ENCODE results near the gene CHKA. TPM values are rescaled to one million over a fixed set of nuclear protein-coding genes. Genes with fewer than 3 reads are reported as not detected.
A peak's percentile ranks its signal among the peaks of the same experiment; 100 is the strongest.

Gene CHKA
- total and polyA plus RNA-seq, 9 of the 15 experiments (the other 6 are each of a cell fraction or from before 2014, with no cell fraction given) = 3.6 to 37.0 (median 30.2) TPM

DNA sequence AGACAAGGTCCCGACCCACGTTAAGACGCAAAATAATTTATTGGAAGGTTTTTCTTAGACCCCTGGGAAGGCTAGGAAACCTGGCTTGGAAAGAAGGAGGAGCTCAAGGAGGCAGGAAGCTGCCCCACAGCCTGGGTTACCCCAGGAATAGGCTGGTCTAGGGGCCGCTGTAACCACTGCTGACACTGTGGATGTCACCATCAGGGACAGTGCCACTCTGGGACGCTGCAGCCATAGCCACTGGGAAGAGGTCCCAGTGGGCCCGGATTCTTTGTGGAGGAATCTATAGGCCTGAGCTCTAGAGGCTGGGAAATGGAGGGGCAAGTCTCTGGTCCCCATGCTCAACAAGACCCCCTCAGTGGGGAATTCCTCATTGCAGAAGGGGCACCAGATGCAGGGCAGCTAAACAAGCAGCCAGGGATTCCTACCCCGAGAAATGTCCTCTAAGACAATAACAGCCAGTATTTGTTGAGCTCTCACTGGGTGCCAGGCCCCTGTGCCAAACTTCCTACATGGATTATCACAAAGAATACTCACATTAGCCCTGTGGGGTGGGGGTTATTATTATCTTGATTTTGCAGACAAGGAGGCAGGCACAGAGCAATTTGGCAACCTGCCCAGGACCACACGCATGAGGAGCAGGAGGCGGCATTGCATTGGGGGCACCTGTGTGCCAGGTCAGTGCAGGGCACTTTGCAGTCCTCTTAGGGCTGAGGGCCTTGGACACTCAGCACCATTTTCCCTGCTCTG is 19.5 kb upstream of the CHKA start:
- CTCF ChIA-PET (ENCODE audit: low intra/inter-chr PET ratio) = no interaction called here
- DNase-seq (ENCODE audit: extremely low read depth in 1 of 4, low spot score in 3 of 4) (no peak), FAIRE-seq (no peak), ATAC-seq (no peak)
- WGBS (ENCODE audit: insufficient coverage, low coverage, missing lambda C conversion rate) = 48% methylated on average over 9 of the region's 9 CpGs
- Histone ChIP-seq H3K36me3 (ENCODE audit: control insufficient read depth, insufficient read depth, low read length) (no peaks in the 10 kb centered on the region), H3K27me3 (ENCODE audit: control insufficient read depth in 2 of 2, insufficient read depth in 2 of 2, low read length in 2 of 2) (no peaks in the 10 kb centered on the region), H3K9me3 (replicated peaks; ENCODE audit: control insufficient read depth, insufficient read depth, low read depth, low read length) (no peaks in the 10 kb centered on the region), H3K79me2 (ENCODE audit: control insufficient read depth, insufficient read depth, low read length) (no peaks in the 10 kb centered on the region), H2AFZ (ENCODE audit: low read depth, low read length) (no peak overlapping the region), H3K4me1 (replicated peaks in 1 of 2; ENCODE audit: control insufficient read depth in 2 of 2, insufficient read depth in 2 of 2, low read length in 2 of 2) (peaks cover 7 to 27% of the 10 kb centered on the region in 2 experiments; a peak in 4 of 5 replicates), H4K20me1 (replicated peaks; ENCODE audit: control insufficient read depth, insufficient read depth, low read length) (no peaks in the 10 kb centered on the region), H3K4me2 (ENCODE audit: insufficient read depth, low read length) (no peak overlapping the region), H3K9ac (ENCODE audit: insufficient read depth in 1 of 2, low read depth in 2 of 2, low read length in 2 of 2) (no peak overlapping the region), H3K9me1 (ENCODE audit: control insufficient read depth, insufficient read depth, low read length) (no peaks in the 10 kb centered on the region), H3K4me3 (no peak overlapping the region), H3K27ac (ENCODE audit: extremely low read depth, low read depth, low read length) (no peak overlapping the region)
- intact Hi-C loops (cut with micrococcal nuclease) = no loop called here
- in situ Hi-C loops (cut with MboI) = no loop called here
- POLR2A ChIA-PET = no interaction called here
- BruUV-seq (replicated peaks) = no TSS peak
- TF ChIP-seq NFIC (IDR thresholded peaks at IDR 0.05) (peak; percentile 78), ZNF589 (CRISPR knock-in tag; IDR thresholded peaks at IDR 0.05; ENCODE audit: low read depth) (no peak)

DNA sequence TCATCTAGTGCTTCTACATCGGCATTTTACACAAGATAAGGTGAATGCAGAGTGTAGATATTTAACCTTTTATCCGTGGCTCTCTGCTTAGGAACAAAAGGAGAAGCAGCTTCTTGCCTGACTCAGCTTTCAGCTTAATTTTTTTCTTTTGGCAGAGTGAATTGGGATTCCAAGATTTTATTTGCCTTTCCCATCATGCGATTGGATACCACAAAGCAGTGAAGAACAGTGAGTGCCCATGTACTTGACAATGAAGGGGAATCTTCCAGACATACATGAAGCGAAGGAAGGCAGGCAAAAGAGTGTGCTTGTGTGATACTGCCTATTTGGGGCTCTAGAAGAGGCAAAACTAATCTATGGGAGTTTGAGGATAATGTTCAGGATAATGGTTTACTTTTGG is 17.0 kb upstream of the CHKA start:
- DNase-seq (ENCODE audit: extremely low read depth in 1 of 4, low spot score in 3 of 4) = no peak
- in situ Hi-C loops (cut with MboI) = no loop called here
- Histone ChIP-seq H3K27ac (ENCODE audit: extremely low read depth, low read depth, low read length) (no peak overlapping the region), H3K36me3 (ENCODE audit: control insufficient read depth, insufficient read depth, low read length) (no peaks in the 10 kb centered on the region), H3K79me2 (ENCODE audit: control insufficient read depth, insufficient read depth, low read length) (no peaks in the 10 kb centered on the region), H3K27me3 (ENCODE audit: control insufficient read depth in 2 of 2, insufficient read depth in 2 of 2, low read length in 2 of 2) (no peaks in the 10 kb centered on the region), H3K4me1 (replicated peaks in 1 of 2; ENCODE audit: control insufficient read depth in 2 of 2, insufficient read depth in 2 of 2, low read length in 2 of 2) (peaks cover 7 to 18% of the 10 kb centered on the region in 2 experiments; a peak in 4 of 5 replicates), H3K9ac (ENCODE audit: insufficient read depth in 1 of 2, low read depth in 2 of 2, low read length in 2 of 2) (peak overlapping the region in 1 of 2 experiments; percentile 12; a peak in 1 of 4 replicates), H3K4me3 (no peak overlapping the region), H2AFZ (ENCODE audit: low read depth, low read length) (peak overlapping the region; percentile 75), H3K9me3 (replicated peaks; ENCODE audit: control insufficient read depth, insufficient read depth, low read depth, low read length) (no peaks in the 10 kb centered on the region), H3K4me2 (ENCODE audit: insufficient read depth, low read length) (peak overlapping the region; percentile 26), H3K9me1 (ENCODE audit: control insufficient read depth, insufficient read depth, low read length) (no peaks in the 10 kb centered on the region), H4K20me1 (replicated peaks; ENCODE audit: control insufficient read depth, insufficient read depth, low read length) (no peaks in the 10 kb centered on the region)
- ATAC-seq = no peak; the same call in 2 of the 3 replicates
- no TSS peak for BruUV-seq (replicated peaks)
- TF ChIP-seq HDAC3 (IDR thresholded peaks at IDR 0.05; ENCODE audit: borderline replicate concordance, partially characterized antibody) (no peak), SMARCA4 (IDR thresholded peaks at IDR 0.05) (0 out of 2 replicates have a peak, but pooled peaks have one; percentile 1), TCF3 (CRISPR knock-in tag; IDR thresholded peaks at IDR 0.05) (0 out of 2 replicates have a peak, but pooled peaks have one; percentile 11)
- intact Hi-C loops (cut with micrococcal nuclease) = no loop called here
- CTCF ChIA-PET (ENCODE audit: low intra/inter-chr PET ratio) = no interaction called here
- 28% methylated on average over 4 of the region's 4 CpGs for WGBS (ENCODE audit: insufficient coverage, low coverage, missing lambda C conversion rate)
- FAIRE-seq = peak; percentile 55
- POLR2A ChIA-PET = interaction anchor here (0.7 kb wide), 1 partner anchor 19 kb away, joined by 4 read pairs; no protein-coding TSS in a partner anchor
